GM12878 (cell line): ENCODE results near the gene FSTL1. TPM values are rescaled to one million over a fixed set of nuclear protein-coding genes. Genes with fewer than 3 reads are reported as not detected.

ENCODE experiments used
- ATAC-seq: fragments of 200-7000 bp; cut with Tn5 transposase; 3 replicates; pipeline ENCODE4 v1.9.1; 2020; ENCODE audit warnings: mild to moderate bottlenecking, moderate library complexity
- BruUV-seq: library from RNA; stranded (reverse); fragments of 400-500 nt; replicated peaks from 2 replicates; lab custom pipeline; 2021; lab: Mats Ljungman, UMichigan
- CTCF ChIA-PET: fragments of 300-600 bp; sonication (Branson Sonifier 250); formaldehyde crosslinking; extraction: SDS; loops from one replicate; lab custom pipeline; 2021; ENCODE audit warnings: inconsistent platforms; lab: Yijun Ruan, JAX
- POLR2A ChIA-PET: fragments of 350-600 bp; formaldehyde crosslinking; extraction: SDS; loops from one replicate; lab custom pipeline; 2021; ENCODE audit warnings: inconsistent platforms; lab: Charles Lee
- RAD21 ChIA-PET: fragments of 300-600 bp; sonication (Branson Sonifier 250); formaldehyde crosslinking; loops from one replicate; lab custom pipeline; 2023; ENCODE audit warnings: antibody characterized with exemption; ENCODE audit not compliant: unreplicated experiment; lab: Charles Lee
- SMC1A ChIA-PET: fragments of 300-600 bp; sonication (Branson Sonifier 250); formaldehyde crosslinking; loops from one replicate; lab custom pipeline; 2023; ENCODE audit not compliant: unreplicated experiment, uncharacterized antibody; lab: Charles Lee
- DNase-seq: peaks from one replicate; pipeline ENCODE4 v3.0.0-alpha.2; 2011; ENCODE audit warnings: low read depth, low spot score
- FAIRE-seq: peaks from 3 replicates; lab custom pipeline; 2011; peaks lifted over from hg19 to GRCh38; lab: Jason Lieb, UNC
- H2AFZ ChIP-seq: 2 replicates; pipeline ENCODE4 v1.6.0; 2011; ENCODE audit warnings: low read depth, low read length, control low read depth; ENCODE audit not compliant: control insufficient read depth
- H3K27ac ChIP-seq: 2 replicates; pipeline ENCODE4 v1.5.1; 2011; ENCODE audit warnings: control low read depth; ENCODE audit not compliant: control insufficient read depth, insufficient read depth
- H3K27me3 ChIP-seq, 2 experiments: replicated peaks in 1 of 2; 2 replicates each; pipeline versions ENCODE4 v1.6.0 to v1.6.1; 2011; ENCODE audit warnings: low read length in 1 of 2; ENCODE audit not compliant: control insufficient read depth in 2 of 2, insufficient read depth in 2 of 2
- H3K36me3 ChIP-seq, 2 experiments: 2 replicates each; pipeline ENCODE4 v1.5.1; 2011; ENCODE audit warnings: low read length in 1 of 2; ENCODE audit not compliant: control insufficient read depth in 2 of 2, insufficient read depth in 2 of 2
- H3K4me1 ChIP-seq: 2 replicates; pipeline ENCODE4 v1.6.1; 2011; ENCODE audit warnings: mild to moderate bottlenecking, low read length, moderate library complexity, mixed read lengths; ENCODE audit not compliant: control insufficient read depth, insufficient read depth
- H3K4me2 ChIP-seq: 2 replicates; pipeline ENCODE4 v1.6.0; 2011; ENCODE audit warnings: control low read depth; ENCODE audit not compliant: control insufficient read depth, insufficient read depth
- H3K4me3 ChIP-seq: fragments of 200-600 bp; sonication (generic); 2 replicates; pipeline ENCODE4 v1.5.1; 2016
- H3K79me2 ChIP-seq: 2 replicates; pipeline ENCODE4 v1.6.0; 2011; ENCODE audit warnings: low read length; ENCODE audit not compliant: control insufficient read depth, insufficient read depth
- H3K9ac ChIP-seq: 2 replicates; pipeline ENCODE4 v1.8.0; 2011; ENCODE audit warnings: low read length, control low read depth, mixed read lengths; ENCODE audit not compliant: control insufficient read depth, insufficient read depth
- H3K9me3 ChIP-seq: replicated peaks from 3 replicates; pipeline ENCODE4 v1.5.1; 2011; ENCODE audit warnings: mild to moderate bottlenecking, low read length; ENCODE audit not compliant: control insufficient read depth, insufficient read depth
- H4K20me1 ChIP-seq: 2 replicates; pipeline ENCODE4 v1.6.0; 2011; ENCODE audit not compliant: control insufficient read depth, insufficient read depth
- BACH1 ChIP-seq: fragments of 450-650 bp; IDR thresholded peaks from 2 replicates; pipeline ENCODE4 v1.6.1; 2017; ENCODE audit warnings: mild to moderate bottlenecking, borderline replicate concordance
- DPF2 ChIP-seq: fragments of 450-650 bp; IDR thresholded peaks from 2 replicates; pipeline ENCODE4 v1.6.1; 2017; ENCODE audit warnings: mild to moderate bottlenecking
- GABPA ChIP-seq: IDR thresholded peaks from 2 replicates; pipeline ENCODE4 v1.6.1; 2014; ENCODE audit warnings: antibody characterized with exemption, low read depth, mild to moderate bottlenecking, inconsistent platforms
- IKZF2 ChIP-seq, 2 experiments: fragments of 450-650 bp; IDR thresholded peaks; 2 replicates each; pipeline ENCODE4 v1.6.1; 2017; ENCODE audit warnings: mild to moderate bottlenecking in 2 of 2, moderate library complexity in 2 of 2
- MEF2A ChIP-seq: IDR thresholded peaks from 2 replicates; pipeline ENCODE4 v1.6.1; 2011; ENCODE audit warnings: low read depth, mild to moderate bottlenecking, low read length, moderate library complexity; ENCODE audit not compliant: insufficient read depth
- NFYA ChIP-seq: IDR thresholded peaks from 2 replicates; pipeline ENCODE4 v1.6.1; 2011; ENCODE audit warnings: low read depth, mild to moderate bottlenecking, low read length, improper control_type of control experiment, borderline replicate concordance
- RUNX3 ChIP-seq: IDR thresholded peaks from 2 replicates; pipeline ENCODE4 v1.6.1; 2012; ENCODE audit warnings: low read length, inconsistent platforms
- STAT1 ChIP-seq: fragments of 450-650 bp; conservative IDR thresholded peaks from 2 replicates; pipeline ENCODE4 v1.6.1; 2014; ENCODE audit warnings: antibody characterized with exemption, mild to moderate bottlenecking
- STAT3 ChIP-seq: IDR thresholded peaks from 2 replicates; pipeline ENCODE4 v1.6.1; 2011; ENCODE audit warnings: low read depth, low read length, improper control_type of control experiment
- SUPT20H ChIP-seq: IDR thresholded peaks from 2 replicates; pipeline ENCODE4 v1.6.1; 2011; ENCODE audit warnings: low read depth, mild to moderate bottlenecking, low read length, moderate library complexity, borderline replicate concordance; ENCODE audit not compliant: control insufficient read depth
- ZBTB33 ChIP-seq: fragments of 450-650 bp; IDR thresholded peaks from 2 replicates; pipeline ENCODE4 v1.6.1; 2017; ENCODE audit warnings: mild to moderate bottlenecking
- WGBS: methylation state at CpG from one replicate; pipeline ENCODE4 v1.1.6; 2016; ENCODE audit warnings: low lambda C conversion rate; ENCODE audit not compliant: insufficient replicate concordance, insufficient coverage; ENCODE audit errors: missing lambda C conversion rate; 5-methylcytosine and 5-hydroxymethylcytosine counted together
- in situ Hi-C: fragments of 300-500 bp; cut with MboI; formaldehyde crosslinking; loops from 9 replicates; pipeline ENCODE4 v1.14.3; 2018; ENCODE audit warnings: mixed read lengths
- intact Hi-C: fragments of 100-400 bp; cut with micrococcal nuclease; formaldehyde crosslinking; loops from one replicate; pipeline ENCODE4 v1.14.2; 2022; ENCODE audit not compliant: unreplicated experiment
- polyA plus RNA-seq, 11 experiments: library from polyadenylated mRNA; depleted of rRNA in 4 of 11; unstranded in 6 of 11; stranded (reverse) in 5 of 11; fragments of >200 nt; fragmentation: Nextera tagmentation in 4 of 11; fragmentation: Illumina TruSeq in 1 of 11; extraction: Ambion mirVana in 4 of 11; extraction: Trizol in 1 of 11; gene quantifications; 1 replicate in 1 of 11; 2 replicates in 10 of 11; pipeline versions ENCODE4 v1.2.1 to v1.2.3, GENCODE V29; 2011 to 2016; ENCODE audit warnings: inconsistent platforms in 2 of 11, missing spikeins in 2 of 11, low read depth in 1 of 11
- total RNA-seq, 4 experiments: library from RNA; depleted of rRNA in 3 of 4; stranded (reverse); fragments of >200 nt in 3 of 4; fragmentation: Illumina TruSeq in 1 of 4; extraction: Trizol in 1 of 4; gene quantifications; 2 replicates each; pipeline versions ENCODE4 v1.2.1 to v1.2.3, GENCODE V29; 2013 to 2021
- TF ChIP-seq, protein P1 (sequence below): IDR thresholded peaks from 2 replicates; pipeline ENCODE4 v1.6.1; 2011; ENCODE audit warnings: low read depth, mild to moderate bottlenecking, low read length, moderate library complexity, borderline replicate concordance; ENCODE audit errors: extremely low read depth
- TF ChIP-seq, protein P2 (sequence below): IDR thresholded peaks from 2 replicates; pipeline ENCODE4 v1.6.1; 2011; ENCODE audit warnings: borderline replicate concordance, low read depth, mild to moderate bottlenecking, moderate library complexity, mixed read lengths, low read length; ENCODE audit not compliant: insufficient read depth; ENCODE audit errors: extremely low read length

The FSTL1 gene
- total and polyA plus RNA-seq, 10 of the 15 experiments (the other 5 are each of a cell fraction or from before 2014, with no cell fraction given) = 0.06 to 1.7 (median 0.32) TPM; not detected in 4

GRCh38 chr3:120382941-120383447 lies 67.8 kb downstream of the FSTL1 start:
- ATAC-seq (no peak), FAIRE-seq (no peak), DNase-seq (no peak)
- ChIA-PET SMC1A (no interaction called here), RAD21 (no interaction called here), POLR2A (no interaction called here), CTCF (interaction anchor here (0.6 to 0.8 kb wide), 2 partner anchors 184 to 451 kb away, joined by 3 read pairs; no protein-coding TSS in a partner anchor)
- Histone ChIP-seq H3K27me3 (no peaks in the 10 kb centered on the region), H3K27ac (no peak overlapping the region), H3K9ac (no peak overlapping the region), H3K4me3 (no peak overlapping the region), H3K36me3 (no peaks in the 10 kb centered on the region), H4K20me1 (no peaks in the 10 kb centered on the region), H2AFZ (no peak overlapping the region), H3K9me3 (no peaks in the 10 kb centered on the region), H3K79me2 (no peaks in the 10 kb centered on the region), H3K4me1 (no peaks in the 10 kb centered on the region), H3K4me2 (no peak overlapping the region)
- in situ Hi-C loops (no loop called here), intact Hi-C loops (no loop called here)
- no TSS peak for BruUV-seq
- 13% methylated on average over 2 of the region's 2 CpGs for WGBS
- TF ChIP-seq ZBTB33 (no peak), RUNX3 (peak; percentile 62), IKZF2 (IDR thresholded peaks at IDR 0.05) (no peak)

DNA sequence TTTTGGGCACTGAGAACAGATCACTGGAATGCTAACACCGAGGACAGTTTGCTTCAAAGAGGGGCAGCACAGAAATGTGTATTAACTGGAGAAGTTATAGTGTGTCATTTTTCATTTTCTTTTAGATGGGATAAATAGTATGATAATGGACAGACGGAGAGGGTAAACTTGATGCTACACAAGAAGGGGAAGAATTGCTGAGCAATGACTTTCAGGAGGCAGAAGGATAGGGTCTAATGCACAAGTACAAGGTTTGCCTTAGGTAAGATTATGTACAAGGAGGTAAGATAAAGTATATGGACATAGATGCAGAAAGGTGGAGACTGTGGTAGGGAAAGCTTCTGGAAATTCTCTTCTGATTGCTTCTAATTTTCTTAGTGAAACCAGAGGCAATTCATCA lies 69.3 kb downstream of the FSTL1 start:
- Histone ChIP-seq H3K27ac (no peak overlapping the region), H3K36me3 (no peaks in the 10 kb centered on the region), H3K4me3 (no peak overlapping the region), H2AFZ (no peak overlapping the region), H3K79me2 (no peaks in the 10 kb centered on the region), H3K9ac (no peak overlapping the region), H3K4me1 (no peaks in the 10 kb centered on the region), H3K27me3 (no peaks in the 10 kb centered on the region), H4K20me1 (no peaks in the 10 kb centered on the region), H3K9me3 (no peaks in the 10 kb centered on the region), H3K4me2 (no peak overlapping the region)
- CTCF ChIA-PET = no interaction called here
- RAD21 ChIA-PET = no interaction called here
- no peak for FAIRE-seq
- in situ Hi-C loops (no loop called here), intact Hi-C loops (no loop called here)
- DNase-seq = no peak
- ATAC-seq = no peak
- no TSS peak for BruUV-seq
- POLR2A ChIA-PET = no interaction called here
- SMC1A ChIA-PET = no interaction called here
- WGBS = 47% methylated on average over 2 of the region's 2 CpGs
- TF ChIP-seq, protein P1, sequence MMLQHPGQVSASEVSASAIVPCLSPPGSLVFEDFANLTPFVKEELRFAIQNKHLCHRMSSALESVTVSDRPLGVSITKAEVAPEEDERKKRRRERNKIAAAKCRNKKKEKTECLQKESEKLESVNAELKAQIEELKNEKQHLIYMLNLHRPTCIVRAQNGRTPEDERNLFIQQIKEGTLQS = no peak
- TF ChIP-seq, protein P2, sequence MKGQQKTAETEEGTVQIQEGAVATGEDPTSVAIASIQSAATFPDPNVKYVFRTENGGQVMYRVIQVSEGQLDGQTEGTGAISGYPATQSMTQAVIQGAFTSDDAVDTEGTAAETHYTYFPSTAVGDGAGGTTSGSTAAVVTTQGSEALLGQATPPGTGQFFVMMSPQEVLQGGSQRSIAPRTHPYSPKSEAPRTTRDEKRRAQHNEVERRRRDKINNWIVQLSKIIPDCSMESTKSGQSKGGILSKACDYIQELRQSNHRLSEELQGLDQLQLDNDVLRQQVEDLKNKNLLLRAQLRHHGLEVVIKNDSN = no peak
- no peak for TF ChIP-seq STAT3
- no peak for TF ChIP-seq MEF2A
- no peak for TF ChIP-seq DPF2
- no peak for TF ChIP-seq NFYA
- TF ChIP-seq GABPA = no peak
- TF ChIP-seq SUPT20H = no peak
- TF ChIP-seq BACH1 = no peak
- TF ChIP-seq STAT1 = no peak
